ENCODE measurements around the gene MRPS31.

DNA sequence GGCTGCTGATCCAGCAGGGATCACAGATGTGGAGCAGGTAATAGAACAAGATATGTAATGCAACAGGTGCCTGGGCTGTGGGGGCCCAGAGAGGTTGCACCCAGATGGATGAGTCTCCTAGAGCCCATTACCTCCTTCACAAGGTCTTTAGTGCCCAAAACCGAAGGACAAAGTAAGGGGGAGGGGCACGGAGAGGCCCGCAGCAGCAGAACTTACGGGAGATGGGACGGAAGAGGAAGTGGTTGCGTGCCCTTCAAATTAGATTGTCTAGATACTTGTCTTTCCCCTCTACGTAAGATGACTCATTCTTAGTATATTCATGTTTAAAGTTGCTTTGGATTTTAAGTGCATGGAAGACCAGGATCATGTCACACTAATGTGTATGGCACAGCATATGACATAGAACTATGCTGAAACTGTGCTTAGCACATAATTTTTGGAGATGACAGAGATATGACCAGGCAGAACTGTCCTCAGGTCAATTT is 5.7 kb upstream of the MRPS31 start:
- TF ChIP-seq, protein P1, sequence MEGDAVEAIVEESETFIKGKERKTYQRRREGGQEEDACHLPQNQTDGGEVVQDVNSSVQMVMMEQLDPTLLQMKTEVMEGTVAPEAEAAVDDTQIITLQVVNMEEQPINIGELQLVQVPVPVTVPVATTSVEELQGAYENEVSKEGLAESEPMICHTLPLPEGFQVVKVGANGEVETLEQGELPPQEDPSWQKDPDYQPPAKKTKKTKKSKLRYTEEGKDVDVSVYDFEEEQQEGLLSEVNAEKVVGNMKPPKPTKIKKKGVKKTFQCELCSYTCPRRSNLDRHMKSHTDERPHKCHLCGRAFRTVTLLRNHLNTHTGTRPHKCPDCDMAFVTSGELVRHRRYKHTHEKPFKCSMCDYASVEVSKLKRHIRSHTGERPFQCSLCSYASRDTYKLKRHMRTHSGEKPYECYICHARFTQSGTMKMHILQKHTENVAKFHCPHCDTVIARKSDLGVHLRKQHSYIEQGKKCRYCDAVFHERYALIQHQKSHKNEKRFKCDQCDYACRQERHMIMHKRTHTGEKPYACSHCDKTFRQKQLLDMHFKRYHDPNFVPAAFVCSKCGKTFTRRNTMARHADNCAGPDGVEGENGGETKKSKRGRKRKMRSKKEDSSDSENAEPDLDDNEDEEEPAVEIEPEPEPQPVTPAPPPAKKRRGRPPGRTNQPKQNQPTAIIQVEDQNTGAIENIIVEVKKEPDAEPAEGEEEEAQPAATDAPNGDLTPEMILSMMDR (conservative IDR thresholded peaks at IDR 0.05; ENCODE audit: low read length): no peak
- TF ChIP-seq EZH2phosphoT487 (IDR thresholded peaks at IDR 0.05; ENCODE audit: borderline replicate concordance, low read depth, low read length): no peak

Measured in OCI-LY7 (cell line).